ENCODE results near the gene KPTN. TPM values are rescaled to one million over a fixed set of nuclear protein-coding genes. Genes with fewer than 3 reads are reported as not detected.

The KPTN gene
- total RNA-seq, 4 donors from 2014 or later = 7.1 to 22.3 (median 13.4) TPM

DNA sequence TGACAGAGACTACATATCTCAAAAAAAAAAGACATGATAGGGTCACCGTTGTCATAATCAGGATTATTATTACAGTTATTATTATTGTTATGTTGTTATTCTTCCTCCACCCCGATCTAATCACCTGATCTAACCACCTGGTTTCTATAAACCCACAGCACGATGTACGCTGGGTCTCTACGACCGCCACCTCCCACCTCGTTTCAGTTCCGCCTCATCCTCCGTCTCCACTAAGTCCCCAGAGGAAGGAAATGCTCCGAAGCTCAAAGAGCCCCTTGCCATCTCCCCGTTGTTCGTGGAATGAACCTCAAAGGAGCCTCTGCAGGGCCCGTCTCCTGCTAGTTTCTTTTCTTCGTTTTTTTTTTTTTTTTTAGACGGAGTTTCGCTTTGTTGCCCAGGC lies 48.8 kb downstream of the KPTN start:
- TF ChIP-seq, protein P1, sequence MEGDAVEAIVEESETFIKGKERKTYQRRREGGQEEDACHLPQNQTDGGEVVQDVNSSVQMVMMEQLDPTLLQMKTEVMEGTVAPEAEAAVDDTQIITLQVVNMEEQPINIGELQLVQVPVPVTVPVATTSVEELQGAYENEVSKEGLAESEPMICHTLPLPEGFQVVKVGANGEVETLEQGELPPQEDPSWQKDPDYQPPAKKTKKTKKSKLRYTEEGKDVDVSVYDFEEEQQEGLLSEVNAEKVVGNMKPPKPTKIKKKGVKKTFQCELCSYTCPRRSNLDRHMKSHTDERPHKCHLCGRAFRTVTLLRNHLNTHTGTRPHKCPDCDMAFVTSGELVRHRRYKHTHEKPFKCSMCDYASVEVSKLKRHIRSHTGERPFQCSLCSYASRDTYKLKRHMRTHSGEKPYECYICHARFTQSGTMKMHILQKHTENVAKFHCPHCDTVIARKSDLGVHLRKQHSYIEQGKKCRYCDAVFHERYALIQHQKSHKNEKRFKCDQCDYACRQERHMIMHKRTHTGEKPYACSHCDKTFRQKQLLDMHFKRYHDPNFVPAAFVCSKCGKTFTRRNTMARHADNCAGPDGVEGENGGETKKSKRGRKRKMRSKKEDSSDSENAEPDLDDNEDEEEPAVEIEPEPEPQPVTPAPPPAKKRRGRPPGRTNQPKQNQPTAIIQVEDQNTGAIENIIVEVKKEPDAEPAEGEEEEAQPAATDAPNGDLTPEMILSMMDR (IDR thresholded peaks at IDR 0.05) = no peak
- TF ChIP-seq POLR2A (IDR thresholded peaks at IDR 0.05) = no peak
- no peaks in the 10 kb centered on the region for H3K36me3 ChIP-seq
- H3K4me1 ChIP-seq = peaks cover 0 to 4% (median 1%) of the 10 kb centered on the region in 4 donors
- no peak overlapping the region for H3K27ac ChIP-seq
- DNase-seq = no peak
- no peak overlapping the region for H3K4me3 ChIP-seq
- H3K27me3 ChIP-seq = no peaks in the 10 kb centered on the region
- no peaks in the 10 kb centered on the region for H3K9me3 ChIP-seq

DNA sequence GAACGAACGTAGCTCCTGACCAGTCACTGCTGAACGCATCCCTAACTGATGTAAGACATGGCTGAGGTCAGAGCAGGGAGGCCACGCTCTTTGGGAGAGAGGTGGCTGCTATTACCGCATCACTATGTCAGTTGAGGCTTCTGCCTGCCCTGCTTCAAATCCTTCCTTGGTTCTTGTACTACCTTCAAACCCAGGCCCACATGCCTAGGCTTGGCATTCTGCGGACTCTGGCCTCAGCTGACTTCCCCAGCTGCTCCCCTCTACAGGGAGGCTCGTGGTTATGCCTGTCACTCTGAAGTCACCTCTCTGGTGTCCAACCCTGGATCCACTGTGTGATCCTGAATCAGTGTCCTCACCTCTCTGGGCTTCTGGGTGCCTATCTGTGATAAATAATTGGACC lies 49.9 kb downstream of the KPTN start:
- Histone ChIP-seq H3K27ac (no peak overlapping the region), H3K4me3 (no peak overlapping the region), H3K4me1 (peaks cover 0 to 14% (median 4%) of the 10 kb centered on the region in 4 donors), H3K9me3 (no peaks in the 10 kb centered on the region), H3K36me3 (no peaks in the 10 kb centered on the region), H3K27me3 (peaks cover 0 to 6% of the 10 kb centered on the region in 2 donors)
- no peak for DNase-seq
- TF ChIP-seq POLR2A (IDR thresholded peaks at IDR 0.05) = no peak
- TF ChIP-seq, protein P1 (IDR thresholded peaks at IDR 0.05) = no peak

DNA sequence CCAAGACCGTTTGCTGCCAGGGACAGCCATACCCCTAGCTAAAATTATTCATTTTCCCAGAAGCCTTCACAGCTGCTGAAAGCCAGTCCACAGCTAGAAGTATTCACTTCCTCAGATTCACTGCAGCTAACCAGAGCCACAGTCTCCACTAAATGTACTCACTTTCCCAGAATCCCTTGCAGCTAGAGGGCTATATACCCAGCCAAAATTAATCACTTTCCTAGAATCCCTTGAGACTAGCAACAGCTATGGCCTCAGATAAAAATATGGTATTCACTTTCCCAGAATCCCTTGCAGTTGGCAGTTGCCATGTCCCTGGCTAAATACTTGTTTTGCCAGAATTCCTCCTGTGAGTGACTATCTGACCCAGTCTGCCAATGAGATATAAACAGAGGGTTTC lies 50.9 kb downstream of the KPTN start:
- DNase-seq = no peak
- Histone ChIP-seq H3K27ac (no peak overlapping the region), H3K9me3 (no peaks in the 10 kb centered on the region), H3K4me3 (no peak overlapping the region), H3K27me3 (peaks cover 0 to 8% of the 10 kb centered on the region in 2 donors), H3K4me1 (peaks cover 0 to 24% (median 4%) of the 10 kb centered on the region in 4 donors), H3K36me3 (no peaks in the 10 kb centered on the region)
- TF ChIP-seq, protein P1 (IDR thresholded peaks at IDR 0.05) = no peak
- TF ChIP-seq POLR2A (IDR thresholded peaks at IDR 0.05) = no peak

DNA sequence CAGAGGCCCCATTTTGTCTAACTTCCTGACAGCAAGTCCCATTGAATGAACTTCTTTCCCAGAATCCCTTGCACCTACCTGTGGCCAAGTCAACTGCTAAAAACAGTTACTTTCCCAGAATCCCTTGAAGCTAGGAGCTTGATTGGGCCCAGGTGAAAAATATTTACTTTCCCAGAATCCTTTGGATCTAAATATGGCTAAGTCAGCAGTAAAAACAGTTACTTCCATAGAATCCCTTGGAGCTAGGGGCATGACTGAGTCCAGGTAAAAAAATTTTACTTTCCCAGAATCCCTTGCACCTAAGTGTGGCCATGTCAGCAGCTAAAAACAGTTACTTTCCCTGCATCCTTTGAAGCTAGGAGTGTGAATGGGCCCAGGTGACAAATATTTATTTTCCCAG lies 51.5 kb downstream of the KPTN start:
- DNase-seq = no peak
- Histone ChIP-seq H3K27ac (no peak overlapping the region), H3K4me1 (peaks cover 0 to 29% (median 5%) of the 10 kb centered on the region in 4 donors), H3K36me3 (no peaks in the 10 kb centered on the region), H3K4me3 (no peak overlapping the region), H3K9me3 (no peaks in the 10 kb centered on the region), H3K27me3 (peaks cover 0 to 8% of the 10 kb centered on the region in 2 donors)
- TF ChIP-seq, protein P1 (IDR thresholded peaks at IDR 0.05) = no peak
- TF ChIP-seq POLR2A (IDR thresholded peaks at IDR 0.05) = no peak

DNA sequence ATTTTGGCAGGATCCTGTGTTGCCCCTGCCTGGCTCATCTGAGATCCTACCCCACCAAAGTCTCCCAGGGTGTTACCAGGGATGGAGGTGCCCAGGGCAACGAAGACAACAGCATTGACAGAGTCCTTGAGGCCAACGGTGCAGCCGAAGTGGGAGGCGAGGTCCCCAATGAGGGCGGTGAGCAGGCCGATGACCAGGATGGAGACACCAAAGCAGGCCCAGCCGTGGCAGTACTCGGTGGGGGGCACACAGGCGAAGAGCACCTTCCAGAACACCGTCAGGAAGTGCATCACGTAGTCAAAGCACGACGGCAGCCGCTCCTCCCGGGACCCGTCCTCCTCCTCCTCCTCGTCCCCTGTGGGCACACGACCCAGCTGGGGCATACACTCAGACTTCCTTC lies 51.9 kb downstream of the KPTN start:
- DNase-seq = no peak
- Histone ChIP-seq H3K27ac (no peak overlapping the region), H3K4me3 (no peak overlapping the region), H3K4me1 (peaks cover 0 to 33% (median 5%) of the 10 kb centered on the region in 4 donors), H3K9me3 (no peaks in the 10 kb centered on the region), H3K27me3 (peaks cover 0 to 8% of the 10 kb centered on the region in 2 donors), H3K36me3 (no peaks in the 10 kb centered on the region)
- no peak for TF ChIP-seq POLR2A (IDR thresholded peaks at IDR 0.05)
- TF ChIP-seq, protein P1 (IDR thresholded peaks at IDR 0.05) = no peak
